Measurements from ENCODE around the gene ABCC5. TPM values are rescaled to one million over a fixed set of nuclear protein-coding genes. Genes with fewer than 3 reads are reported as not detected.

The ABCC5 gene
- total RNA-seq, 2 experiments from 2014 or later, result 18.2 to 18.9 TPM

DNA sequence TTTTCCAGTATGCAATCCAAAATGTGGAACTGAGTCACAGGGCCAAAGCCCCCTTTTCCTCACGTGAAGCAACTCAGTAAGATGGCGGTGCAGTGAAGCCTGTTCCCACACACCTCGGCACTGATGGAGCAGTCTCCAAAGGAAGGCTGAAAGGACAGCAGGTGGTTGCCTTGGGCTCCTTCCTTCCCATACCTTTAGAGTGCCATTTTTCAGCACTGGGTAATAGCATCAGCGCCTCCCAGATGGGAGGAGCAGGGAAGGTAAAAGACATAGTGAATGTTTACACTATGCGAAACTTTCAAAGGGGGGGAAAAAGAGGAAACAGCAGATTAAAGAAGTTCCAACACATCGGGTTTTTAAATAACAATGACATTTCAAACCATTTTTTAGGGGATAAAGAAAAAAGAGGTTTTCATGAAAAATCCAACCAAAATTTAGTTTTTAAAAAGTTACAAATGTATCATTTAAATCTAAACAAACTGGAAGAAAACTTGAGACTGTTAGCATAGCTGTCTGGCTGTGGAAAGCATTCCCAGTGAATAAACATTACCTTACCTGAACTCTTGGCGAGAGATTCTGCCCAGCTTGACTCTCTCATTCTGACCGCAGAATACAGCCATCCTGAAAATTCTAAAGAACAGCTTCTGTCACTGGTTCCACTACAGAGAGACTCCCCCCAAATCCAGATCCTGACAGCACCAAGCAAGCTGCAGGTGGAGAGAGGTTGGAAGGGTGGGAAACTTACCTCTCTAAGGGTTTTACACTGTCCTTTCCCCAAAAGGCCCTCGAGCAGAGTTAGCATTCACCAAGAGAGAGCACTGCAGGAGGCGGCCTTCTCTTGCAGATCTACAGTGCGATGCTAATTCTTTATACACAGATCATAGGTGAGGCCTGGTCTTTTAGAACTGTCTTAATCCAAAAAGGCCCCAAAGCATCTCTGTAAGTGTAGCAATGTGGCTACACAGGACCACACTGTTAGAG, 32.6 kb downstream of the ABCC5 start:
- POLR2A ChIA-PET, result no interaction called here
- CTCF ChIA-PET, result no interaction called here

DNA sequence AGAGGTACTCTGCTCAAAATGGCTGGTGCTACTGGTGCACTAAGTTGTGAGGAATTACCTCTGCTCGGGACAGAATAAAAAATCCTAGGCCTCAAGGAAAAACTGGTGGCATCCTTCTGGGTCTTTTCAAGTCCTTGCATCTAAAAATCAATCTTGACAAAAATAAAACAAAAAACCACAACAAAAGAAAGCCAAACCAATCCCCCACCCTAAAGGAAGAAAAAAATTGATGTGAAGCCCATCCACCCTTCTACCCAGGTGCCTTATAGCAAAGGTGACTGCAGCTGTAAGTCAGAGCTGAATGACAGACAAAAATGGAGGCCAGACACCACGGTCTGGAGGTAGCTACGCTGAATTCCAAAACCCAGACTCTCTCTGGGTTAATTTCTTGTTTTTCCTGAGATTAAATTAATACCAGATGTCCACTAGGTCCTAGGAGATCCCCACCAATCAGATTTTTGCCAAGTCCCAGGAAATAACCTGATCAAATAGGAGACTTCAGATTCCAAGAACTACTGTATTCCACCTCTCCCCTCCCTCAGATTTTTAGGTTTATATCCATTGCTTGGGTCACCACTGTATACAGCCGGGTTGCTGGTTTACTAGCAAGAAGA, 33.5 kb downstream of the ABCC5 start:
- ChIA-PET POLR2A (no interaction called here), CTCF (no interaction called here)

DNA sequence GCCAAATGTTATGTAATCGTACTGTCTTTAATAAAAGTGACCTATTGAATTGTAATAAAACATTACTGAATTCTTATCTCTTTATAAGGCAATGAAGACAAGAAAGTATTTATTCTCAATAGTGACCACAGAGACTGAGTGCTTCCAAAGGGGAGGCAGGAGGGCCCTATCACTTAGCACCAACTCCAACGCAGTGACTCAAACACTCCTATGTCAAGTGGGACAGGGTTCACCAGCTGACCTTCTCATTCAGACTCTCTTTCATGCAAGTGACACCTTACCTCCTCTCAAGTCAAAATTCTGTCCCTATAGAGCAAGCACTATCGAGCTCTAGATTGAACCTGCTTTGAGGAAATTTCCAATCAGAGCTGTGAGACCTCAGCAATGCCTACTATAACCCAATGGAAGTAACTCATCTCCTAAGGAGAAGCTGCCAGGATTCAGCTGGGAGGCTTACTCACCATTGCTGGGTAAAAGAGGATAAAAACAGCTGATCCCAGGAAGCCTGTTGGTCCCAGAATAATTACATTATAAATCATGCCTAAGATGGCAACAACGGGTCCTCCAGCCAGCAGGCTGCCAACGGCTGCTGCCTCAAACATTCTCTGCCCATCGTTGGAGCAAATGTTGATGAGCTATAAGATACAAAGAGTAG, 35.6 kb downstream of the ABCC5 start:
- ChIA-PET POLR2A (no interaction called here), CTCF (no interaction called here)

DNA sequence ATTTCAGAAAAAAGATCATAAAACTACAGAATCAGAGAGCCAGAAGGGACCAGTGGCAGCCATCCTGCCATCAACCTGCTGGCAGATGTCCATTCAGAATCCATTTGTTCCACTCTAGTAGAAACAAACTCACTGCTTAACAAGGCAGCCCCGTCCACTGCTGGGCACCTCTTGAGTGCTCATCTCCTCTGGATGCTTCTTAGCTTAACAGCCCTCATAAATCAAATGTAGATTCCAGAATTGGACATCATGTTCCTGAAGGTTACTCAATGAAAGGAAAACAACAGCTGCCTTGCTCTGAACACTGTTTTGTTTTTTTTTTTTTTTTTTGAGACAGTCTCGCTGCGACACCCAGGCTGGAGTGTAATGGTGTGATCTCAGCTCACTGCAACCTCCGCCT, 37.3 kb downstream of the ABCC5 start:
- ChIA-PET POLR2A (no interaction called here), CTCF (no interaction called here)

DNA sequence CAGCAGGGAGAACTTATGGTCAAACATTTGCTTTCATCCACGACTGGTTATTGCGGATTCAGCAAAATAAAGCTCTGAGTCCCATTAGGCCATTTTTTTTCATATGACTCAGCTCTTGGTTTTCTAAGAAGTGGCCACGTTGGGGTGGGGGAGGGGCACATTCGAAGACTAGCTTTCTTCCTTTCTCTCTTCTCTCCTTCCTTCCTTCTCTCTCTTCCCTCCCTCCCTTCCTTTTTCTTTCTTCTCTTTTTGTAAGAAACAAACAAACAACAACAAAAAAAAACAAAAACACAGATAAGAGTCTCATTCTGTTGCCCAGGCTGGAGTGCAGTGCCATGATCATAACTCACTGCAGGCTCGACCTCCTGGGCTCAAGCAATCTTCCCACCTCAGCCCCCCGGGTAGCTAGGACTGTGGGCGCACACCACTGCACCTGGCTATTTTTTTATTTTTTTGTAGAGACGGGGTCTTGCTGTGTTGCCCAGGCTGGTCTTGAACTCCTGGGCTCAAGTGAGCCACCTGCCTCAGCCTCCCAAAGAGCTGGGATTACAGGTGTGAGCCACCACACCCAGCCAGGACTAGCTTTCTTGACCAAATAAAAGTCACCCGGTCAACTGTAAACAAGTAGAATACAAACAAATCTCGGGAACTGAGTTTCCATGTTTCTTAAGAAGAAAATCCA, 41.6 kb downstream of the ABCC5 start:
- ChIA-PET CTCF (no interaction called here), POLR2A (no interaction called here)

DNA sequence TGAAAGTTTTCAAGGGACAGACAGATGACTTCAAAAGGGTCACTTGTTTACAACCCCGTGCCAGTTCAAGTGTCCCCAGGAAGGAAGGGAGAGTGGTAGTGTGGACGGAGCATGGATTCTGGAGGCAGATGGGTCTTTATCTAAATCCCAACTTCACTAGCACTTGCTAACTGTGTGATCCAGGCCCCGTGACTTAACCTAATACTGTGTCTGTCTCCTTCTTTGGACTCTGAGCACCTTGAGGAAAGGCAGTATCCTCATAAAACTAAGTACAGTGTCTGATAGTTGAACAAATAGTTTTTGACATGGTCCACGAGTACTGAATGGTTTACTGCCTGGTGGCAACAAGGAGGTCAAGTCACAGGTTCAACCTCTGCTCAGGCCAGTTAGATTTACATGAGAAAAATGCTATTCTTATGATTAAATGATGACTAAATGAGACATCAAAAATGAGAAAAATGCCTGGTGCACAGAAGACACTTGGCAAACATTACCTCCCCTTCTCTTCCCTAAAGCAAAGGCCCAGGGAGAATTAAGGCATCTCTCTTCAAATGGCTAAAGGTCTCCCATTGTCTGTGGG, 48.9 kb downstream of the ABCC5 start:
- POLR2A ChIA-PET, result no interaction called here
- CTCF ChIA-PET, result interaction anchor here (0.7 kb wide), 1 partner anchor 161 kb away, joined by 3 read pairs; no protein-coding TSS in a partner anchor

DNA sequence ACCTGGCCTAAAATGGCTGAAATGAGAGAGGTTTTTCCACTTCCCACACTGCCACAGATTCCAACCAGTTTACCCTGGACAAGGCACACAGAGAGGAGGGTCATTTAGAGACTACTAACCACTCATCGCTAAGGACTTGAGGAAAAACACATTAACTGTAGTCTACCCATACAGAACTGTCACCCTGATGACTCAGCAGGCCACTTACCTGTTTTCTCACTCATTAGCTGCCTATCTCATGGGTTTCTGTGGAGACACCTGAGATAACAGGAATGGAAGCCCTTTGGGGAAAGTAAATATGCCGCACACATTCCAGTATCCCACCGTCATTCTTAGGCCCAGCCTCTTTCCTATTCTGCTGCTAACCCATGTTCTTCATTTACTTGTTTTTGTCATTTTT, 50.0 kb downstream of the ABCC5 start:
- ChIA-PET POLR2A (no interaction called here), CTCF (no interaction called here)

DNA sequence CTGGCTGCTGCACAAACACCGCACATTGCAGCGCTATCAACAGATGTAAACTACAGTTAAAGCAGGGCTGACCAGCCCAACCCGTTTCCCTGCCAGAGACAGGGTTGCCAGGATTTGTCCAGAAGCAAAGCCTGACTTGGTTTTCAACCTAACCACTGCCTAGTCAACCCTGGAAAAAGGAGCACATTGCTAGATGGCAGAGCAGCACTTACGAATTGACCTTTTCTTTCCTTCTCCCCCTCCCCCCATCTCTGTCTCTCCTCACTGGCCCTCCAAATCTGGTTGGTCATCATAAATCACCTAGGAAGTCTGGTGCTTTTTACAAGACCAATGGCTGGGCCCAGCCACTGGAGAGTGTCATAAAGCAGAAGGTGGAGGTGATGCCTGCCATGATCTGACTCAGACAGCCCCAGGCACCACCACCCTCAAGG, 51.3 kb downstream of the ABCC5 start:
- CTCF ChIA-PET, result no interaction called here

DNA sequence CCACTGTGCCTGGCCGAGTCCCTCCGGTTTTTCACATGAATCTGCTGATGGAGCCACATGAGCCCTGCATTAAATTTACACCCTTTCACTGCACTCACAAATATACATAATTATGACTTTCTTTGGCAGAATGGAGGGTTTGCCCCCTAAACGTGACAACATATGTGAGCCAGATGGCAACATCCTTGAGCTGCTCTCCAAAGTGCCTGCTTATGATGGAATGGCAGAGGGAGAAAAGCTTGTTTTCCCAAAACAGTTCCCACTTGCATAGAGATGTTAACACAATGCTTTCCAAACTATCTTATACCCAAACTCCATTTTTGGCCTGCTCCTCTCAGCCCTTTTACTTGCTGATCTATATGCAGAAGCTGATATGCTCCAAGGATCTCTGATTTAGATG, 54.9 kb downstream of the ABCC5 start:
- ChIA-PET POLR2A (no interaction called here), CTCF (no interaction called here)

More for the DNA sequence above, 51.3 kb downstream of the ABCC5 start:
- POLR2A ChIA-PET, result no interaction called here

DNA sequence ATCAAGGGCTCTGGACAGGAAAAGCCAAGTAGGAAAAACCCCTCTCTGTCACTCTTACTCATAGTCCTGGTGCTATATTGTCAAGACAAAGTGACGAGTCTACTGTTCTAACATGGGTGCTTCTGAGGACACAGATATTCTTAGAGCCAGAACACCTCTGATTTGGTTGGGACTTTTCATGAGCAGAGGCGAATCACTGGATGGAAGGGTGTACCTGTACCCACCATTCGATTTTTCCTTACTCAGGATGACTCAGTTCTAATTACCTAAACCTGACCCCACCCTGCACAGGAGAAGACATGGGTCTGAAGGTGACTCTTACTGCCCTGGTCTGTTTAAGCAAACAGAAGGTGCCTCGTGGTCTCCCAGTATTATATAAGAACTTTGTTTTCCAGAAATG, 58.5 kb downstream of the ABCC5 start:
- POLR2A ChIA-PET, result no interaction called here
- CTCF ChIA-PET, result no interaction called here

DNA sequence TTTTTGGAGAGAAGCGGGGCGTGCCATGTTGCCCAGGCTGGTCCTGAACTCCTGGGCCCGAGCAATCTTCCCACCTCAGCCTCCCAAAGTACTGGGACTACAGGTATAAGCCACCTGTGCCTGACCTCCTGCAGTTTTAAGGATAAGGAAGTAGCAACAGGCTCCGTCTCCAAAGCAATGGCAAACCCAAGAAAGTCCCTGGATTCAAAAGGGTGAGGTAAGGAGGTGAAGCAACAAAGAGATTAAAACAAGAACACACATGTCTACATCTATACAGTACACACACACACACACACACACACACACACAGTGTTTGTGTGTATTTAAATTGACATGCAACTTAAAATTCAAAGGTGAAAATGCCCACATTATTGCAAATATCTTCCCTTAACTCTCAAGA, 58.9 kb downstream of the ABCC5 start:
- ChIA-PET CTCF (interaction anchor here (0.7 kb wide), 1 partner anchor 1630 kb away, joined by 3 read pairs; no protein-coding TSS in a partner anchor), POLR2A (no interaction called here)

DNA sequence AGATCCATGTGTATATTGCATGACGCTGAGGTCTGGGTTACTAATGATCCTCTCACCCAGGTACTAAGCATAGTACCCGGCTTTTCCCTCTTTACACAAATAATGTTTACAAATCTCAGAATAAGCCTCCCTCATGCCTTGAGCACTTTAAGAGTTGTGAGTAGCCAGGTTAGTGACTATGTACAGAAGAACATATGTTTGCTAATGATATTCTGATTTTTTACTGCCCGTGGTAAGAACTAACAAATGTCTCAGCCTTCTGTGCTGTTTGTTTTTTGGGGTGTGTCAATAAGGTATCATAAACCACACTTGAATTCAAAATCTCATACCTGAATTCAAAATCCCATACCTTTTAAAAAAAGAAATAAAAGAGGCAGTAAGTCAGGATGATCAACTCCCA, 59.5 kb downstream of the ABCC5 start:
- ChIA-PET CTCF (interaction anchor here (0.7 kb wide), 1 partner anchor 1631 kb away, joined by 3 read pairs; no protein-coding TSS in a partner anchor), POLR2A (no interaction called here)

DNA sequence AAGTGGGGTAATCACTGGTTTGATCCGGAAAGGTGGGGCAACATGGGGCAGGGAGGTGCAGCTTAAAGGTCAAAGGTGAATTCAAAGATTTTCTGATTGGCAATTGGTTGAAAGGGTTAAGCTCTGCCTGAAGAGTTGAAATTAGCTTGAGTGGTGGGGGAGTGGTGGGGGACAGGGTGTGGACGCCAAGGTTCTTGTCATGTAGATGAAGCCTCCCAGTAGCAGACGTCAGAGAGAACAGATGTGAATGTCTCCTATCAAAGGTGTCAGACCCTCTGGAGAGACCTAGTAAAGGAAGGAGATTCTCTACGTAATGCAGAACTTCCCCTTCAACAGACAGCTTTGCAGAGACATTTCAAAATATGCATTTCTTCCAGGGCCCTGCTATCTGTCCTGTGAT, 62.8 kb downstream of the ABCC5 start:
- CTCF ChIA-PET, result no interaction called here
- POLR2A ChIA-PET, result no interaction called here

DNA sequence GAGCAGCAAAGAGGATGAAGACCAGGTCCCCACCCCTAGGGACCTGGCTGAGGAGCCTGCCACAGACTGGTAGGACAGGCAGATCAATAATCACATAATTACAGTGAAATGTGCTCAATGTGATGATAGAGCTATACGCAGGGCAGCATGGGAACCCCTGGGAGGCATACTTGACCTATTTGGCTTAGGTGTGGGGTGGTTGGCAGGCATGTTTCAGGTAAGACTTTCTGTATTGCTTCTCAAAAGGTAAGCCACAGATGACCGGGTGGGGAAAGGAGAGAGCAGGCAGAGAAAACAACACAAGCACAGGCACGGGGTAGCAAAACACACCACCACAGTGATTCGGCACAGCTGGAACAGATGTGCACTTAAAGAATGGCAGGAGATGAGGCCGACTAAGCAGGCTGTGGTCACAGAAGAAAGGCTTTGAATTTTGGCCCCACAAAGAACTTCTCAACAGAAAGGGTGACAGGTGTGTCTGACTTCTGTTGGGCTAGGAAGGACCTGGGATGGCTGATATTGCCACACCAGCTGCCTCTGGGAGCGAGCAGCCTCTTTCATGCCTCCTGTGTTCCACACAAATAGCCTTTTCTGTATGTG, 64.1 kb downstream of the ABCC5 start:
- ChIA-PET POLR2A (no interaction called here), CTCF (no interaction called here)

DNA sequence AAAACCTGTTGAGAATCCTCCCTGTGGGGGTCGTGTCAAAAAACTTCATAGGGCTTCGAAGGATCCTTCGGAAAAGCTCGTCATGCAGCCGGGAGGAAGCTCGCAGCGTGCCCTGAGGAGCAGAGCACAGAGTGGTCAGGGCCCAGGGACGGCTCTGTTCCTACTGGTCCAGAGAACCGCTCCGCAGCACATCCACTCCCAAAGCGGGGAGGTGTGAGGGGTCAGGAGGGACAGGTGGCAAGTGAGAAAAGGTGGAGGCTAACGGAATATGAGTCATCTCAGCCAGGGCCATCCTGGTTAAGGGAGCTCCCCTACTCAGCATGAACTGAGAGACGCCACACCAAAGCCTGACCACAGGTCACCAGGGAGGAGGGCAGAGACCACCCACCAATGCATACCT, 66.2 kb downstream of the ABCC5 start:
- ChIA-PET CTCF (no interaction called here), POLR2A (no interaction called here)

DNA sequence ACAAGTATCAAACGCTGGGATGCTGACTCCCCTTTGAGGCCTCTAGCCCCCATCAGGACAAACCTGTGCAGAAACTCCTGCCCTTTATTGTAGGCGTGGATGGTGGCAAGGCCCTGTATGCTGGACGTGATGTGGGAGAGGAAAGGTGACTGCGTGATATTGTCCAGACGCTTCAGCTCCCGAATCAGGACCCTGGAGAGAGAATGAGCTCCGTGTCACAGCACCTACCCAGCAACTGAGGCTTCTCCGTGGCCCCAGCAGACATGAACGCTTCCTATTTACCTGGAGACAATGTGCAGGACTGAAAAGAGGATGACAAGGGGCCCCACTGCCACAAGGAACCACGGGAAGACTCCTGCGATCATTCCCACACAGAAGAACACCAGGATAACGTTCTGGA, 68.0 kb downstream of the ABCC5 start:
- ChIA-PET POLR2A (no interaction called here), CTCF (no interaction called here)

DNA sequence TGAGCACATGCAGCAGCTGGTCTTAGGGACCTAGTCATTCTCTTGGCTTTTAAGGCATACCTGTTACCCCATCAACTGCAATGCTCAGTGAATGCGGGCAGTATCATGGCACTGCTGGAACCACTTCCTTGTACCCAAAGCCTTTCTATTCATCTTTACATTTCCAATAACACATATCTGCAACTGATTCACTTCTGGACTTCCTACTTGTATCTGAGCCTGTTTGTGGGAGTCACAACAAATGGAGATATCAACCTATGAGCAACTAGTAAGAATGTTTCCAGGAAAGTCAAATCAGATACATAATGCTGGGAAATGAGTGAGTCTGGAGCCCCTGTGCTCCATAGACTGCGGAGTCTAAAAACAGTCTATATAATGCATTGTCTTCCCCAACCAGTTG, 71.6 kb downstream of the ABCC5 start:
- CTCF ChIA-PET, result no interaction called here
- POLR2A ChIA-PET, result no interaction called here

DNA sequence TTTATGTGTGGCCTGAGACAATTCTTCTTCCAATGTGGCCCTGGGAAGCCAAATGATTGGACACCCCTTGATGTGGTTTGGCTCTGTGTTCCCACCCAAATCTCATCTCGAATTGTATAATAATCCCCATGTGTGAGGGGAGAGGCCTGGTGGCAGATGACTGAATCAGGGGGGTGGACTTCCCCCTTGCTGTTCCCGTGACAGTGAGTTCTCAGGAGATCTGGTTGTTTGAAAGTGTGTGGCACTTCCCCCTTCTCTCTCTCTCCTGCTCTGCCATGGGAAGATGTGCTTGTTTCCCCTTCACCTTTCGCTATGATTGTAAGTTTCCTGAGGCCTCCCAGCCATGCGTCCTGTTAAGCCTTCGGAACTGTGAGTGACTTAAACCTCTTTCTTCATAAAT, 72.9 kb downstream of the ABCC5 start:
- POLR2A ChIA-PET, result no interaction called here
- CTCF ChIA-PET, result no interaction called here

DNA sequence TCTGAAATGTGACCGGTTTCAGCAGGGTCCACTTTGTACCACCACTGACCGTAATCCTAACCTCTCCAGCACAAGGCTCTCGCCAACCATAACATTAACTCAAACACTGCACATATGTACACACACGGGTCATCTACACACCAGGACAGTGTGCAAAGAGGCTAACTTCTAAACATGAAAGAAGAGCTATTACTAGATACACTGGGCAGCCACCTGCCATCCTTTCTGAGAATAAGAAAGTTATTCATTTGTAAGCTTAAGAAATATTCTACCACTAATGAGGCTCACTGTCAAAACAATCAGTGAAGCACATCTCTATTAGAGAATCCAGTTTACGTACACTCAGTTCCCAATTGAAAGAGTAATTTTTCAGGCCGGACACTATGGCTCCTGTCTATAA, 73.9 kb downstream of the ABCC5 start:
- ChIA-PET CTCF (no interaction called here), POLR2A (no interaction called here)

DNA sequence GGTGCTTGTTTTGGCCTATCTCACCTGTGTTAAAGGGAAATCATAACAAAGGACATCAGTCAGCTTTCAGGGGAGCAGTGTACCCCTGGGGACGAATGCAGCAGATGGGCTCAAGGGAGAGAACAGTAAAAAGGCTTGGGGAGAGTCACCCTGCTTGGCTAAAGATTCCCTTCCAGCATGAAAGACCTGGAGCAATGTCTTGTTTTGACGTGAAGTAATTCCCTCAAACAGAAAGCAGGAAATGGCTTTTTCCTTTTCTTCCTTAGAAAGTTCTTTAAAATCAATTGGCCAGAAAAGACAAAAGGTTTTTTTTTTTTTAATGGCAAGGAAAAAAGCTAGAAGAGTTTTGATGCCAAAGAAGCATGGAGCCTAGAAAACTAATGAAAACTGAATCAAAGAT, 76.5 kb downstream of the ABCC5 start:
- CTCF ChIA-PET, result no interaction called here
- POLR2A ChIA-PET, result no interaction called here

Measured in activated CD8-positive, alpha-beta memory T cell treated with anti-CD3 and anti-CD28 coated beads for 36 hours (primary cell).